ENCODE measurements around the gene SERP2. TPM values are rescaled to one million over a fixed set of nuclear protein-coding genes. Genes with fewer than 3 reads are reported as not detected.
"Not testable (repeated sequence)": the region's sequence is repeated elsewhere in the genome, so short reads cannot be mapped to it uniquely, and the experiment has no call there.

The SERP2 gene
- total and polyA plus RNA-seq, 10 of the 15 experiments (the other 5 are each of a cell fraction or from before 2014, with no cell fraction given) = not detected

DNA sequence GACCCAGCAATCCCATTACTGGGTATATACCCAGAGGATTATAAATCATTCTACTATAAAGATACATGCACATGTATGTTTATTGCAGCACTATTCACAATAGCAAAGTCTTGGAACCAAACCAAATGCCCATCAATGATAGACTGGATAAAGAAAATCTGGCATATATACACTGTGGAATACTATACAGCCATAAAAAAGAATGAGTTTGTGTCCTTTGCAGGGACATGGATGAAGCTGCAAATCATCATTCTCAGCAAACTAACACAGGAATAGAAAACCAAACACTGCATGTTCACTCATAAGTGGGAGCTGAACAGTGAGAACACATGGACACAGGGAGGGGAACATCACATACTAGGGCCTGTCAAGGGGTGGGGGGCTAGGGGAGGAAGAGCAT lies 44.6 kb upstream of the SERP2 start:
- POLR2A ChIA-PET; H3K9ac ChIP-seq (ENCODE audit: control insufficient read depth, insufficient read depth, low read length); H3K27ac ChIP-seq (ENCODE audit: control insufficient read depth, insufficient read depth); H4K20me1 ChIP-seq (ENCODE audit: control insufficient read depth, insufficient read depth); FAIRE-seq; H3K4me2 ChIP-seq (ENCODE audit: control insufficient read depth, insufficient read depth); in situ Hi-C loops (cut with MboI); SMC1A ChIA-PET (ENCODE audit: uncharacterized antibody, unreplicated experiment); H3K4me1 ChIP-seq (ENCODE audit: control insufficient read depth, insufficient read depth, low read length); BruUV-seq (replicated peaks); ATAC-seq; H3K9me3 ChIP-seq (replicated peaks; ENCODE audit: control insufficient read depth, insufficient read depth, low read length); H3K36me3 ChIP-seq (ENCODE audit: control insufficient read depth in 2 of 2, insufficient read depth in 2 of 2, low read length in 1 of 2); H3K4me3 ChIP-seq; intact Hi-C loops (cut with micrococcal nuclease; ENCODE audit: unreplicated experiment); RAD21 ChIA-PET (ENCODE audit: unreplicated experiment); H2AFZ ChIP-seq (ENCODE audit: control insufficient read depth, low read depth, low read length); DNase-seq (ENCODE audit: low read depth, low spot score); H3K27me3 ChIP-seq (replicated peaks in 1 of 2; ENCODE audit: control insufficient read depth in 2 of 2, insufficient read depth in 2 of 2, low read length in 1 of 2); H3K79me2 ChIP-seq (ENCODE audit: control insufficient read depth, insufficient read depth, low read length): not testable (repeated sequence)
- CTCF ChIA-PET = interaction anchor here (0.7 kb wide), 1 partner anchor 17 kb away, joined by 3 read pairs; no protein-coding TSS in a partner anchor

DNA sequence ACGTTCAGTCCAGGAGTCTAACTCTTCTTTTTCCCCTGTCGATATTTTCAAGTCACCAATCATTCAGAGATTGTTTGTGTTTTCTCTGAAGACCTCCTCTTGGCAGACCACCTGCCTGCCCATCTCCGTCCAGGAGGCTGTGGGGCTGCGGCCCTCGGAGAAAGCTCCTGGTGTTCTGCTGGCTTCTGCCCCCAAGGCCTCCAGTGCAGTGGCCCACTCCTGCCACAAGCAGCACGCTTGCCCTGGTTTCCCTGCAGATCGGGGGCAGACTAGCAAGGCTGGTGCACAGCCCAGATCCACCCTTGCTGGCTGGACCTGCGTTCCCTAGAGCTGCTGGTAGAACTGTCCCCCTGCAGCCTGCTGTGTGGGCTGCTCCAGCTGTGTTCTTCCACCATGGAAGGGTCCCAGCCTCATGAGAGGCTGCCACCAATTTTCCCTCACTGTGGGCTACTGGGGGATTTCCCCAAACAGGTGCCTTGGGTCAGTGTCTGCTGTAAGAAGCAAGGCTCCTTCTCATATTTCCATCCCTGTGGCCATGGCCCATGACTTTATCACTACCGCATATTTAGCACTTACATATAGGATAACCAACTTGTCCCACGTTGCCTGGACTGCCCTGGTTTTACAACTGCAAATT lies 43.6 kb upstream of the SERP2 start:
- H3K4me2 ChIP-seq (ENCODE audit: control insufficient read depth, insufficient read depth) = no peak overlapping the region
- FAIRE-seq (no peak), DNase-seq (ENCODE audit: low read depth, low spot score) (no peak), ATAC-seq (no peak)
- no peak overlapping the region for H3K9ac ChIP-seq (ENCODE audit: control insufficient read depth, insufficient read depth, low read length)
- no peak overlapping the region for H3K27ac ChIP-seq (ENCODE audit: control insufficient read depth, insufficient read depth)
- H3K79me2 ChIP-seq (ENCODE audit: control insufficient read depth, insufficient read depth, low read length) = no peaks in the 10 kb centered on the region
- no peaks in the 10 kb centered on the region for H3K4me1 ChIP-seq (ENCODE audit: control insufficient read depth, insufficient read depth, low read length)
- 44% methylated on average over 10 of the region's 10 CpGs for WGBS (ENCODE audit: insufficient coverage, insufficient replicate concordance, low lambda C conversion rate, missing lambda C conversion rate)
- H2AFZ ChIP-seq (ENCODE audit: control insufficient read depth, low read depth, low read length) = no peak overlapping the region
- no peaks in the 10 kb centered on the region for H4K20me1 ChIP-seq (ENCODE audit: control insufficient read depth, insufficient read depth)
- intact Hi-C loops (cut with micrococcal nuclease; ENCODE audit: unreplicated experiment) (no loop called here), in situ Hi-C loops (cut with MboI) (no loop called here)
- POLR2A ChIA-PET = no interaction called here
- H3K36me3 ChIP-seq (ENCODE audit: control insufficient read depth in 2 of 2, insufficient read depth in 2 of 2, low read length in 1 of 2) = no peaks in the 10 kb centered on the region
- H3K27me3 ChIP-seq (replicated peaks in 1 of 2; ENCODE audit: control insufficient read depth in 2 of 2, insufficient read depth in 2 of 2, low read length in 1 of 2) = peaks cover 0 to 5% of the 10 kb centered on the region in 2 experiments; a peak in 2 of 4 replicates
- CTCF ChIA-PET = no interaction called here
- SMC1A ChIA-PET (ENCODE audit: uncharacterized antibody, unreplicated experiment) = no interaction called here
- RAD21 ChIA-PET (ENCODE audit: unreplicated experiment) = no interaction called here
- H3K4me3 ChIP-seq = no peak overlapping the region
- no TSS peak for BruUV-seq (replicated peaks)
- no peaks in the 10 kb centered on the region for H3K9me3 ChIP-seq (replicated peaks; ENCODE audit: control insufficient read depth, insufficient read depth, low read length)
- TF ChIP-seq EGR1 (IDR thresholded peaks at IDR 0.05; ENCODE audit: borderline replicate concordance in 1 of 2, low read depth in 2 of 2, low read length in 2 of 2) (no peak), TBL1XR1 (IDR thresholded peaks at IDR 0.05; ENCODE audit: low read depth, low read length) (no peak), IRF4 (IDR thresholded peaks at IDR 0.05; ENCODE audit: low read depth, low read length) (no peak), RAD51 (IDR thresholded peaks at IDR 0.05) (no peak), BACH1 (IDR thresholded peaks at IDR 0.05; ENCODE audit: borderline replicate concordance) (no peak)
- TF ChIP-seq, protein P1, sequence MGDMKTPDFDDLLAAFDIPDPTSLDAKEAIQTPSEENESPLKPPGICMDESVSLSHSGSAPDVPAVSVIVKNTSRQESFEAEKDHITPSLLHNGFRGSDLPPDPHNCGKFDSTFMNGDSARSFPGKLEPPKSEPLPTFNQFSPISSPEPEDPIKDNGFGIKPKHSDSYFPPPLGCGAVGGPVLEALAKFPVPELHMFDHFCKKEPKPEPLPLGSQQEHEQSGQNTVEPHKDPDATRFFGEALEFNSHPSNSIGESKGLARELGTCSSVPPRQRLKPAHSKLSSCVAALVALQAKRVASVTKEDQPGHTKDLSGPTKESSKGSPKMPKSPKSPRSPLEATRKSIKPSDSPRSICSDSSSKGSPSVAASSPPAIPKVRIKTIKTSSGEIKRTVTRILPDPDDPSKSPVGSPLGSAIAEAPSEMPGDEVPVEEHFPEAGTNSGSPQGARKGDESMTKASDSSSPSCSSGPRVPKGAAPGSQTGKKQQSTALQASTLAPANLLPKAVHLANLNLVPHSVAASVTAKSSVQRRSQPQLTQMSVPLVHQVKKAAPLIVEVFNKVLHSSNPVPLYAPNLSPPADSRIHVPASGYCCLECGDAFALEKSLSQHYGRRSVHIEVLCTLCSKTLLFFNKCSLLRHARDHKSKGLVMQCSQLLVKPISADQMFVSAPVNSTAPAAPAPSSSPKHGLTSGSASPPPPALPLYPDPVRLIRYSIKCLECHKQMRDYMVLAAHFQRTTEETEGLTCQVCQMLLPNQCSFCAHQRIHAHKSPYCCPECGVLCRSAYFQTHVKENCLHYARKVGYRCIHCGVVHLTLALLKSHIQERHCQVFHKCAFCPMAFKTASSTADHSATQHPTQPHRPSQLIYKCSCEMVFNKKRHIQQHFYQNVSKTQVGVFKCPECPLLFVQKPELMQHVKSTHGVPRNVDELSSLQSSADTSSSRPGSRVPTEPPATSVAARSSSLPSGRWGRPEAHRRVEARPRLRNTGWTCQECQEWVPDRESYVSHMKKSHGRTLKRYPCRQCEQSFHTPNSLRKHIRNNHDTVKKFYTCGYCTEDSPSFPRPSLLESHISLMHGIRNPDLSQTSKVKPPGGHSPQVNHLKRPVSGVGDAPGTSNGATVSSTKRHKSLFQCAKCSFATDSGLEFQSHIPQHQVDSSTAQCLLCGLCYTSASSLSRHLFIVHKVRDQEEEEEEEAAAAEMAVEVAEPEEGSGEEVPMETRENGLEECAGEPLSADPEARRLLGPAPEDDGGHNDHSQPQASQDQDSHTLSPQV (IDR thresholded peaks at IDR 0.05) = no peak
- TF ChIP-seq, protein P2, sequence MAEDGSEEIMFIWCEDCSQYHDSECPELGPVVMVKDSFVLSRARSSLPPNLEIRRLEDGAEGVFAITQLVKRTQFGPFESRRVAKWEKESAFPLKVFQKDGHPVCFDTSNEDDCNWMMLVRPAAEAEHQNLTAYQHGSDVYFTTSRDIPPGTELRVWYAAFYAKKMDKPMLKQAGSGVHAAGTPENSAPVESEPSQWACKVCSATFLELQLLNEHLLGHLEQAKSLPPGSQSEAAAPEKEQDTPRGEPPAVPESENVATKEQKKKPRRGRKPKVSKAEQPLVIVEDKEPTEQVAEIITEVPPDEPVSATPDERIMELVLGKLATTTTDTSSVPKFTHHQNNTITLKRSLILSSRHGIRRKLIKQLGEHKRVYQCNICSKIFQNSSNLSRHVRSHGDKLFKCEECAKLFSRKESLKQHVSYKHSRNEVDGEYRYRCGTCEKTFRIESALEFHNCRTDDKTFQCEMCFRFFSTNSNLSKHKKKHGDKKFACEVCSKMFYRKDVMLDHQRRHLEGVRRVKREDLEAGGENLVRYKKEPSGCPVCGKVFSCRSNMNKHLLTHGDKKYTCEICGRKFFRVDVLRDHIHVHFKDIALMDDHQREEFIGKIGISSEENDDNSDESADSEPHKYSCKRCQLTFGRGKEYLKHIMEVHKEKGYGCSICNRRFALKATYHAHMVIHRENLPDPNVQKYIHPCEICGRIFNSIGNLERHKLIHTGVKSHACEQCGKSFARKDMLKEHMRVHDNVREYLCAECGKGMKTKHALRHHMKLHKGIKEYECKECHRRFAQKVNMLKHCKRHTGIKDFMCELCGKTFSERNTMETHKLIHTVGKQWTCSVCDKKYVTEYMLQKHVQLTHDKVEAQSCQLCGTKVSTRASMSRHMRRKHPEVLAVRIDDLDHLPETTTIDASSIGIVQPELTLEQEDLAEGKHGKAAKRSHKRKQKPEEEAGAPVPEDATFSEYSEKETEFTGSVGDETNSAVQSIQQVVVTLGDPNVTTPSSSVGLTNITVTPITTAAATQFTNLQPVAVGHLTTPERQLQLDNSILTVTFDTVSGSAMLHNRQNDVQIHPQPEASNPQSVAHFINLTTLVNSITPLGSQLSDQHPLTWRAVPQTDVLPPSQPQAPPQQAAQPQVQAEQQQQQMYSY (CRISPR knock-in tag; IDR thresholded peaks at IDR 0.05) = no peak

All from GM12878 (cell line).